WTC11 (cell line): Measurements from ENCODE around the gene ST3GAL5.

ENCODE experiments used
- IRF2 ChIP-seq: sonication (generic); formaldehyde crosslinking; IDR thresholded peaks from 2 replicates; pipeline ENCODE4 v1.8.0; 2022; ENCODE audit warnings: low read depth, missing genetic modification reagents, borderline replicate concordance
- SP1 ChIP-seq: sonication (generic); formaldehyde crosslinking; conservative IDR thresholded peaks from 2 replicates; pipeline ENCODE4 v1.8.1; 2022; ENCODE audit warnings: missing genetic modification reagents
- TF ChIP-seq, protein P1 (sequence below): fragments of 200-600 bp; IDR thresholded peaks from 2 replicates; pipeline ENCODE4 v1.8.0; 2022; ENCODE audit warnings: antibody characterized with exemption
- TF ChIP-seq, protein P2 (sequence below): sonication (generic); formaldehyde crosslinking; IDR thresholded peaks from 2 replicates; pipeline ENCODE4 v1.8.0; 2023; ENCODE audit warnings: mild to moderate bottlenecking, missing genetic modification reagents

DNA sequence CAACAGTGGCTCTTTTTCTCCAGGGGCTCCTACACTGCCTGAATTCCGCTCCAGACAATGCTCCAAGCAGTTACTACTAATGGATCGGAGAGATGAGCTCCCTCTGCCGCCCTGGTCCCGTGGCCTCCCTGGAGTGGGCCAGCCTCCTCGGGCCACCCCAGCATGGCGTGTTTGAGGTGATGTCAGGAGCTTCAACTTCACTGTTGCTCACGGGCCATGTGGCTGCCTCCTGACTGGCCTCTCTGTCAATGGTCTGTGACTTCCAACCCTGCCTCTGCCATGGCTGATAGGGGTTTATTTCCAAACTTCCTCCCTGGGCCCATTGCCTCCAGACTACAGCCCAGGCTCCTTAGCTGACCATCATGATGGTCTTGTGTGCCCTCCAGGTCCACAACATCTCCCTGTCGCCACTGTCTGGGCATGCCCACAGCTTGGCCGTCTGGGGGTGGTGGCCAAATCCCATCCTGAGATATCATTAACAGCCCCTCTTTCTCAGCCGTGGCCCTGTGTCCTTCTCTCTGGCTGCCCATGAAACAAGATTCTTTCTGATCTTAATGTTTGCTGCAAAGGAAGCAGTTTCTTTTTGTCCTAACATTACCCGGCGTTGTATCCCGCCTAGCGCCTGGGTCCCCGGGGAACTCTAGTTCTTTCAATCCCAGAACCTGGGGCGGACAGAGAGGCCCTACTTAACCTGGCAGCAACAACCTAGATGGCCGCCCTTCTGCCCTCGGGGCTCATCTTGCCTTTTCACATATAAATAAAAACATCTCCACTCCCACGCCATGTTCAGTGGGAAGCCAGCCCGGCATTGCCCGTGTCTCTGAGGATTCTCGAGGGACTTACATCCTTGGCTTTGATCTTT is 96.9 kb downstream of the ST3GAL5 start:
- TF ChIP-seq, protein P1, sequence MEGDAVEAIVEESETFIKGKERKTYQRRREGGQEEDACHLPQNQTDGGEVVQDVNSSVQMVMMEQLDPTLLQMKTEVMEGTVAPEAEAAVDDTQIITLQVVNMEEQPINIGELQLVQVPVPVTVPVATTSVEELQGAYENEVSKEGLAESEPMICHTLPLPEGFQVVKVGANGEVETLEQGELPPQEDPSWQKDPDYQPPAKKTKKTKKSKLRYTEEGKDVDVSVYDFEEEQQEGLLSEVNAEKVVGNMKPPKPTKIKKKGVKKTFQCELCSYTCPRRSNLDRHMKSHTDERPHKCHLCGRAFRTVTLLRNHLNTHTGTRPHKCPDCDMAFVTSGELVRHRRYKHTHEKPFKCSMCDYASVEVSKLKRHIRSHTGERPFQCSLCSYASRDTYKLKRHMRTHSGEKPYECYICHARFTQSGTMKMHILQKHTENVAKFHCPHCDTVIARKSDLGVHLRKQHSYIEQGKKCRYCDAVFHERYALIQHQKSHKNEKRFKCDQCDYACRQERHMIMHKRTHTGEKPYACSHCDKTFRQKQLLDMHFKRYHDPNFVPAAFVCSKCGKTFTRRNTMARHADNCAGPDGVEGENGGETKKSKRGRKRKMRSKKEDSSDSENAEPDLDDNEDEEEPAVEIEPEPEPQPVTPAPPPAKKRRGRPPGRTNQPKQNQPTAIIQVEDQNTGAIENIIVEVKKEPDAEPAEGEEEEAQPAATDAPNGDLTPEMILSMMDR, result no peak
- TF ChIP-seq, protein P2, sequence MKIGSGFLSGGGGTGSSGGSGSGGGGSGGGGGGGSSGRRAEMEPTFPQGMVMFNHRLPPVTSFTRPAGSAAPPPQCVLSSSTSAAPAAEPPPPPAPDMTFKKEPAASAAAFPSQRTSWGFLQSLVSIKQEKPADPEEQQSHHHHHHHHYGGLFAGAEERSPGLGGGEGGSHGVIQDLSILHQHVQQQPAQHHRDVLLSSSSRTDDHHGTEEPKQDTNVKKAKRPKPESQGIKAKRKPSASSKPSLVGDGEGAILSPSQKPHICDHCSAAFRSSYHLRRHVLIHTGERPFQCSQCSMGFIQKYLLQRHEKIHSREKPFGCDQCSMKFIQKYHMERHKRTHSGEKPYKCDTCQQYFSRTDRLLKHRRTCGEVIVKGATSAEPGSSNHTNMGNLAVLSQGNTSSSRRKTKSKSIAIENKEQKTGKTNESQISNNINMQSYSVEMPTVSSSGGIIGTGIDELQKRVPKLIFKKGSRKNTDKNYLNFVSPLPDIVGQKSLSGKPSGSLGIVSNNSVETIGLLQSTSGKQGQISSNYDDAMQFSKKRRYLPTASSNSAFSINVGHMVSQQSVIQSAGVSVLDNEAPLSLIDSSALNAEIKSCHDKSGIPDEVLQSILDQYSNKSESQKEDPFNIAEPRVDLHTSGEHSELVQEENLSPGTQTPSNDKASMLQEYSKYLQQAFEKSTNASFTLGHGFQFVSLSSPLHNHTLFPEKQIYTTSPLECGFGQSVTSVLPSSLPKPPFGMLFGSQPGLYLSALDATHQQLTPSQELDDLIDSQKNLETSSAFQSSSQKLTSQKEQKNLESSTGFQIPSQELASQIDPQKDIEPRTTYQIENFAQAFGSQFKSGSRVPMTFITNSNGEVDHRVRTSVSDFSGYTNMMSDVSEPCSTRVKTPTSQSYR (CRISPR knock-in tag), result no peak
- TF ChIP-seq IRF2 (CRISPR knock-in tag), result no peak
- no peak for TF ChIP-seq SP1
